ENCODE results near the gene LRFN5.

LRFN5 gene

GRCh38 chr14:41950428-41951151, 343.9 kb downstream of the LRFN5 start:
- TF ChIP-seq, protein P1, sequence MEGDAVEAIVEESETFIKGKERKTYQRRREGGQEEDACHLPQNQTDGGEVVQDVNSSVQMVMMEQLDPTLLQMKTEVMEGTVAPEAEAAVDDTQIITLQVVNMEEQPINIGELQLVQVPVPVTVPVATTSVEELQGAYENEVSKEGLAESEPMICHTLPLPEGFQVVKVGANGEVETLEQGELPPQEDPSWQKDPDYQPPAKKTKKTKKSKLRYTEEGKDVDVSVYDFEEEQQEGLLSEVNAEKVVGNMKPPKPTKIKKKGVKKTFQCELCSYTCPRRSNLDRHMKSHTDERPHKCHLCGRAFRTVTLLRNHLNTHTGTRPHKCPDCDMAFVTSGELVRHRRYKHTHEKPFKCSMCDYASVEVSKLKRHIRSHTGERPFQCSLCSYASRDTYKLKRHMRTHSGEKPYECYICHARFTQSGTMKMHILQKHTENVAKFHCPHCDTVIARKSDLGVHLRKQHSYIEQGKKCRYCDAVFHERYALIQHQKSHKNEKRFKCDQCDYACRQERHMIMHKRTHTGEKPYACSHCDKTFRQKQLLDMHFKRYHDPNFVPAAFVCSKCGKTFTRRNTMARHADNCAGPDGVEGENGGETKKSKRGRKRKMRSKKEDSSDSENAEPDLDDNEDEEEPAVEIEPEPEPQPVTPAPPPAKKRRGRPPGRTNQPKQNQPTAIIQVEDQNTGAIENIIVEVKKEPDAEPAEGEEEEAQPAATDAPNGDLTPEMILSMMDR (conservative IDR thresholded peaks at IDR 0.05): no peak
- H3K27ac ChIP-seq: no peak overlapping the region

Data from VCaP (cell line).